Gastrocnemius medialis (tissue), 4 donors: ENCODE measurements around the gene TBC1D5. TPM values are rescaled to one million over a fixed set of nuclear protein-coding genes. Genes with fewer than 3 reads are reported as not detected.

ENCODE experiments used
- ATAC-seq, 2 donors: fragments of 150-250 bp; one replicate each; pipeline ENCODE4 v1.9.1; 2016
- DNase-seq, 2 donors: peaks; one replicate each; pipeline ENCODE4 v3.0.0-alpha.2; 2019
- H3K27ac ChIP-seq, 4 donors: fragments of 200-600 bp; sonication (generic); 1 replicate in 1 of 4; 2 replicates in 3 of 4; pipeline ENCODE4 v1.5.1; 2016 to 2018; ENCODE audit warnings: mild to moderate bottlenecking in 2 of 4, moderate library complexity in 1 of 4
- H3K27me3 ChIP-seq, 3 donors: fragments of 200-600 bp; sonication (generic) in 2 of 3; 1 replicate in 1 of 3; 2 replicates in 2 of 3; pipeline versions ENCODE4 v1.5.1 to v1.6.0; 2016 to 2019; ENCODE audit warnings: mild to moderate bottlenecking in 1 of 3, moderate library complexity in 1 of 3
- H3K36me3 ChIP-seq, 2 donors: fragments of 200-600 bp; sonication (generic) in 1 of 2; one replicate each; pipeline ENCODE4 v1.5.1; 2017 to 2018
- H3K4me1 ChIP-seq, 2 donors: fragments of 200-600 bp; sonication (generic) in 1 of 2; one replicate each; pipeline ENCODE4 v1.5.1; 2016 to 2017; ENCODE audit warnings: mild to moderate bottlenecking in 2 of 2
- H3K4me3 ChIP-seq, 4 donors: fragments of 200-600 bp; sonication (generic) in 3 of 4; 1 replicate in 1 of 4; 2 replicates in 3 of 4; pipeline ENCODE4 v1.5.1; 2016 to 2019; ENCODE audit warnings: mild to moderate bottlenecking in 2 of 4
- H3K9me3 ChIP-seq, 3 donors: fragments of 200-600 bp; sonication (generic) in 2 of 3; 1 replicate in 1 of 3; 2 replicates in 2 of 3; pipeline ENCODE4 v1.5.1; 2016 to 2019
- POLR2A ChIP-seq, 2 donors: fragments of 450-650 bp; IDR thresholded peaks; one replicate each; pipeline ENCODE4 v1.6.1; 2017; ENCODE audit warnings: antibody characterized with exemption in 2 of 2, mild to moderate bottlenecking in 2 of 2, moderate library complexity in 2 of 2
- in situ Hi-C, 4 donors: fragments of 200-750 bp; cut with MboI; loops; one replicate each; pipeline versions ENCODE4 v1.15.0 to v1.8.0; 2017; ENCODE audit warnings: low sequenced_read_pairs in 4 of 4
- intact Hi-C: fragments of 100-400 bp; cut with DNase I; formaldehyde crosslinking; loops from one replicate; pipeline ENCODE4 v1.15.1; 2023; ENCODE audit warnings: low total_unique reads
- total RNA-seq, 4 donors: library from RNA; depleted of rRNA; stranded (reverse); fragments of >200 nt; gene quantifications; one replicate each; pipeline versions ENCODE4 v1.1.0 to v1.2.3, GENCODE V29; 2016
- TF ChIP-seq, protein P1 (sequence below), 5 experiments: fragments of 450-650 bp in 3 of 5; fragments of 200-600 bp in 2 of 5; sonication (generic) in 2 of 5; IDR thresholded peaks in 4 of 5; conservative IDR thresholded peaks in 1 of 5; 1 replicate in 4 of 5; 2 replicates in 1 of 5; pipeline ENCODE4 v1.5.1; 2016 to 2019; ENCODE audit warnings: antibody characterized with exemption in 5 of 5, mild to moderate bottlenecking in 3 of 5, moderate library complexity in 3 of 5

Gene TBC1D5
- total RNA-seq, 4 donors from 2014 or later = 20.3 to 34.4 (median 27.1) TPM

DNA sequence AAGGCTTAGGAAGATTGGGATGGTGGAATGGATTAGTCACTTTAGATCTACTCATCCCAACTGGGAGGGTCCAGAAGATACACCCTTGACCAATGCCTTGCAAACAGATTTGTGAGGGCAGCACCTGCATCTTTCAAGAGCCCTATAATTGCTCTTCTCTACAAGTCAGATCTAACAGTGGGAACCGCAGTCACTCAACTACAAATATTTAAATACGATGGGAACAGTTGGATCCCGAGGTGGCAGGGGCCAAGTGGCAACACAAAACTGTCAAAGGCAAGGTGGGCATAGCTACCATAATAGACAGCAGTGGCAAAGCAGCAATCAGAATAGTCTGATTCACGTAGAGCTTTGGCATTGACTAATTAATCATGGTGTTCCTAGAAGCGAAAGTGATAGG is 152.0 kb downstream of the TBC1D5 start:
- ATAC-seq = no peak
- Histone ChIP-seq H3K4me1 (no peaks in the 10 kb centered on the region), H3K4me3 (no peak overlapping the region), H3K27ac (no peak overlapping the region), H3K36me3 (no peaks in the 10 kb centered on the region), H3K9me3 (peaks cover 0 to 5% (median 0%) of the 10 kb centered on the region in 3 donors), H3K27me3 (no peaks in the 10 kb centered on the region)
- in situ Hi-C loops = no loop called here
- no peak for DNase-seq
- TF ChIP-seq, protein P1, sequence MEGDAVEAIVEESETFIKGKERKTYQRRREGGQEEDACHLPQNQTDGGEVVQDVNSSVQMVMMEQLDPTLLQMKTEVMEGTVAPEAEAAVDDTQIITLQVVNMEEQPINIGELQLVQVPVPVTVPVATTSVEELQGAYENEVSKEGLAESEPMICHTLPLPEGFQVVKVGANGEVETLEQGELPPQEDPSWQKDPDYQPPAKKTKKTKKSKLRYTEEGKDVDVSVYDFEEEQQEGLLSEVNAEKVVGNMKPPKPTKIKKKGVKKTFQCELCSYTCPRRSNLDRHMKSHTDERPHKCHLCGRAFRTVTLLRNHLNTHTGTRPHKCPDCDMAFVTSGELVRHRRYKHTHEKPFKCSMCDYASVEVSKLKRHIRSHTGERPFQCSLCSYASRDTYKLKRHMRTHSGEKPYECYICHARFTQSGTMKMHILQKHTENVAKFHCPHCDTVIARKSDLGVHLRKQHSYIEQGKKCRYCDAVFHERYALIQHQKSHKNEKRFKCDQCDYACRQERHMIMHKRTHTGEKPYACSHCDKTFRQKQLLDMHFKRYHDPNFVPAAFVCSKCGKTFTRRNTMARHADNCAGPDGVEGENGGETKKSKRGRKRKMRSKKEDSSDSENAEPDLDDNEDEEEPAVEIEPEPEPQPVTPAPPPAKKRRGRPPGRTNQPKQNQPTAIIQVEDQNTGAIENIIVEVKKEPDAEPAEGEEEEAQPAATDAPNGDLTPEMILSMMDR (IDR thresholded peaks at IDR 0.05 in 4 of 5, conservative IDR thresholded peaks at IDR 0.05 in 1 of 5) = no peak
- no peak for TF ChIP-seq POLR2A (IDR thresholded peaks at IDR 0.05)
- intact Hi-C loops = no loop called here

DNA sequence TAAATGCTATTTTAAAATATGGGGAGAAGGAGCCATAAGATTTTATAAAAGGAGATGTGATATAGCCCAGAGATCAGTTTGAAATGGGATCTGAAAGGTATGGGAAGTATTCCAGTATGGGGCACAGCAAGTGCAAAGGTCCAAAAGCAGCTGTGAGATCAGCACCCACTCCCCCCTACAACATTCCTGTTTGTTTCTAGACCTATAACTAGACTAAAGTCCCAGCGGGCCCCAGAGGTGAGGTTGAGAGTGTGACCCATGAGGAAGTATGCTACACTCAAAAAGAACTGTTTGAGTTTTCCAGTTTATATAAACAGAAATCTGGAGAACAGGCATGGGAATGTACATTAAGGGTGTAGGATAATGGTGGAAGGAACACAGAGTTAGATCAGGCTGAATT is 152.5 kb downstream of the TBC1D5 start:
- intact Hi-C loops (no loop called here), in situ Hi-C loops (no loop called here)
- no peak for DNase-seq
- Histone ChIP-seq H3K9me3 (peaks cover 0 to 5% (median 0%) of the 10 kb centered on the region in 3 donors), H3K4me1 (no peaks in the 10 kb centered on the region), H3K36me3 (no peaks in the 10 kb centered on the region), H3K27ac (no peak overlapping the region), H3K4me3 (no peak overlapping the region), H3K27me3 (no peaks in the 10 kb centered on the region)
- no peak for ATAC-seq
- TF ChIP-seq, protein P1 (IDR thresholded peaks at IDR 0.05 in 4 of 5, conservative IDR thresholded peaks at IDR 0.05 in 1 of 5) = no peak
- TF ChIP-seq POLR2A (IDR thresholded peaks at IDR 0.05) = no peak

- DNase-seq = no peak
- H3K9me3 ChIP-seq = peaks cover 0 to 5% (median 0%) of the 10 kb centered on the region in 3 donors
- TF ChIP-seq, protein P1 (IDR thresholded peaks at IDR 0.05 in 4 of 5, conservative IDR thresholded peaks at IDR 0.05 in 1 of 5) = no peak
- no peak for TF ChIP-seq POLR2A (IDR thresholded peaks at IDR 0.05)
- H3K27me3 ChIP-seq = no peaks in the 10 kb centered on the region
- H3K4me3 ChIP-seq = no peak overlapping the region
- H3K36me3 ChIP-seq = no peaks in the 10 kb centered on the region
- ATAC-seq = no peak
- no peaks in the 10 kb centered on the region for H3K4me1 ChIP-seq
- intact Hi-C loops = no loop called here
- no peak overlapping the region for H3K27ac ChIP-seq
- in situ Hi-C loops = no loop called here
Measured at GRCh38 chr3:17588422-17588821, 154.0 kb downstream of the TBC1D5 start.

- H3K27me3 ChIP-seq = no peaks in the 10 kb centered on the region
- H3K27ac ChIP-seq = no peak overlapping the region
- H3K4me3 ChIP-seq = no peak overlapping the region
- ATAC-seq (no peak), DNase-seq (no peak)
- TF ChIP-seq POLR2A (IDR thresholded peaks at IDR 0.05) = no peak
- TF ChIP-seq, protein P1 (IDR thresholded peaks at IDR 0.05 in 4 of 5, conservative IDR thresholded peaks at IDR 0.05 in 1 of 5) = no peak
- no peaks in the 10 kb centered on the region for H3K36me3 ChIP-seq
- in situ Hi-C loops = no loop called here
- H3K9me3 ChIP-seq = peaks cover 0 to 3% (median 0%) of the 10 kb centered on the region in 3 donors
- intact Hi-C loops = no loop called here
- no peaks in the 10 kb centered on the region for H3K4me1 ChIP-seq
Measured at GRCh38 chr3:17585394-17586325, 156.8 kb downstream of the TBC1D5 start.
